Astrocyte of the spinal cord (primary cell): ENCODE data around the gene SAC3D1.

ENCODE experiments used
- DNase-seq: peaks from one replicate; pipeline ENCODE4 v3.0.0; 2011; ENCODE audit warnings: low read depth, low spot score
- H3K4me3 ChIP-seq: 2 replicates; pipeline ENCODE4 v1.5.1; 2011; ENCODE audit warnings: low read depth, mild to moderate bottlenecking, low read length, moderate library complexity
- CTCF ChIP-seq: IDR thresholded peaks from 2 replicates; pipeline ENCODE4 v1.5.1; 2012; ENCODE audit warnings: low read depth, mild to moderate bottlenecking, low read length, inconsistent platforms
- in situ Hi-C: cut with HindIII; loops from 2 replicates; pipeline ENCODE4 v1.10.0; 2017; ENCODE audit warnings: low sequenced_read_pairs

The SAC3D1 gene

GRCh38 chr11:65040847-65041622 is at the start of gene SAC3D1:
Gene SAC3D1, plus strand, starts transcription at chr11:65041210. Its CDS starts 83 bp downstream, at chr11:65041293.
- DNase-seq, result peak; percentile 96
- in situ Hi-C loops, result no loop called here
- TF ChIP-seq CTCF, result no peak
- H3K4me3 ChIP-seq, result peak within 1 kb of the TSS; percentile 57

- DNase-seq, result no peak
- in situ Hi-C loops, result no loop called here
- H3K4me3 ChIP-seq, result no peak overlapping the region
- no peak for TF ChIP-seq CTCF
Observed at GRCh38 chr11:64994318-64994717, 46.7 kb upstream of the SAC3D1 start.

GRCh38 chr11:64996327-64996709 is 44.7 kb upstream of the SAC3D1 start:
- no peak overlapping the region for H3K4me3 ChIP-seq
- in situ Hi-C loops, result no loop called here
- no peak for TF ChIP-seq CTCF
- DNase-seq, result no peak

GRCh38 chr11:64996710-64997380 is 44.2 kb upstream of the SAC3D1 start, which contains the start of gene BATF2:
Gene BATF2, minus strand, starts transcription at chr11:64996971. Its CDS starts 57 bp downstream, at chr11:64996914.
- in situ Hi-C loops, result no loop called here
- DNase-seq, result peak; percentile 39
- no peak within 1 kb of the TSS for H3K4me3 ChIP-seq
- TF ChIP-seq CTCF, result peak; percentile 47

- DNase-seq, result no peak
- in situ Hi-C loops, result no loop called here
- no peak overlapping the region for H3K4me3 ChIP-seq
- TF ChIP-seq CTCF, result no peak
Observed at GRCh38 chr11:64998141-64998540, 42.9 kb upstream of the SAC3D1 start.

- H3K4me3 ChIP-seq, result no peak overlapping the region
- in situ Hi-C loops, result no loop called here
- DNase-seq, result no peak
- no peak for TF ChIP-seq CTCF
Observed at GRCh38 chr11:64998690-64999431, 42.1 kb upstream of the SAC3D1 start.
